C4-2B (cell line): ENCODE results near the gene CYTH1.

Experiments
- H3K27ac ChIP-seq: fragments of 450-650 bp; 2 replicates; pipeline ENCODE4 v1.5.1; 2017
- ZFX ChIP-seq: fragments of 450-650 bp; IDR thresholded peaks from 2 replicates; pipeline ENCODE4 v1.6.1; 2017
- TF ChIP-seq, protein P1 (sequence below): fragments of 450-650 bp; conservative IDR thresholded peaks from 2 replicates; pipeline ENCODE4 v1.5.1; 2017; ENCODE audit warnings: mild to moderate bottlenecking

CYTH1 gene

DNA sequence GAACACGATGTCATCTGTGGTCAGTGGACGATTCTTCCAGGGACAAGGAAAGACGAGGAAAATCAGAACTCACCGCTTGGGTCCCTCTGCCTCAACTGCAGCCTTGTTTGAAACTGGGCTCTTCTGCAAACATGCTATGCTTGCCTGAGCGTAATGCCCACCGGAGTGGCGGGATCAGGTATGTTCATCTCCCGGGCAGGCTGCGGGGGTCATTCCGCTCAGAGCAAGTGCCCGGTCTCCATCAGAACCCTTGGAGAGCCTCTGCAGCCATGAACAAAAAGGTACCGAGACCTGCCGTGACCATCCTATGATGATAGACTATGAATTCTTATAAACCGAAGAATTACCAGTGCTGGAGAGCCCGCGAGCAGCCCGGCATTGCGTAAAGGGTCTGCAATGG lies 140.4 kb downstream of the CYTH1 start:
- TF ChIP-seq, protein P1, sequence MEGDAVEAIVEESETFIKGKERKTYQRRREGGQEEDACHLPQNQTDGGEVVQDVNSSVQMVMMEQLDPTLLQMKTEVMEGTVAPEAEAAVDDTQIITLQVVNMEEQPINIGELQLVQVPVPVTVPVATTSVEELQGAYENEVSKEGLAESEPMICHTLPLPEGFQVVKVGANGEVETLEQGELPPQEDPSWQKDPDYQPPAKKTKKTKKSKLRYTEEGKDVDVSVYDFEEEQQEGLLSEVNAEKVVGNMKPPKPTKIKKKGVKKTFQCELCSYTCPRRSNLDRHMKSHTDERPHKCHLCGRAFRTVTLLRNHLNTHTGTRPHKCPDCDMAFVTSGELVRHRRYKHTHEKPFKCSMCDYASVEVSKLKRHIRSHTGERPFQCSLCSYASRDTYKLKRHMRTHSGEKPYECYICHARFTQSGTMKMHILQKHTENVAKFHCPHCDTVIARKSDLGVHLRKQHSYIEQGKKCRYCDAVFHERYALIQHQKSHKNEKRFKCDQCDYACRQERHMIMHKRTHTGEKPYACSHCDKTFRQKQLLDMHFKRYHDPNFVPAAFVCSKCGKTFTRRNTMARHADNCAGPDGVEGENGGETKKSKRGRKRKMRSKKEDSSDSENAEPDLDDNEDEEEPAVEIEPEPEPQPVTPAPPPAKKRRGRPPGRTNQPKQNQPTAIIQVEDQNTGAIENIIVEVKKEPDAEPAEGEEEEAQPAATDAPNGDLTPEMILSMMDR, result no peak
- no peak for TF ChIP-seq ZFX
- no peak overlapping the region for H3K27ac ChIP-seq

GRCh38 chr17:78641243-78641642 lies 140.8 kb downstream of the CYTH1 start:
- TF ChIP-seq, protein P1, result no peak
- no peak for TF ChIP-seq ZFX
- H3K27ac ChIP-seq, result no peak overlapping the region

DNA sequence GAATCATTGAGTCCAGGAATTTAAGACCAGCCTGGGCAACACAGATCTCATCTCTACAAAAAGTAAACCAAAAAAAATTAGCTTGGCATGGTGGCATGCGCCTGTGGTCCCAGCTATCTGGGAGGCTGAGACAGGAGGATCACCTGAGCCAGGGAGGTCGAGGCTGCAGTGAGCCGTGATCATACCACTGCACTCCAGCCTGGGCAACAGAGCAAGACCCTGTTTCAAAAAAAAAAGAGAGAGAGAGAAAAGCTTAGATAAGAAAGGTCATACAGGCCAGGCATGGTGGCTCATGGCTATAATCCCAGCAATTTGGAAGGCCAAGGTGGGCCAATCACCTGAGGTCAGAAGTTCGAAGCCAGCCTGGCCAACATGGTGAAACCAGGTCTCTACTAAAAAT lies 141.4 kb downstream of the CYTH1 start:
- TF ChIP-seq, protein P1, result no peak
- no peak for TF ChIP-seq ZFX
- H3K27ac ChIP-seq, result no peak overlapping the region

- H3K27ac ChIP-seq, result no peak overlapping the region
- TF ChIP-seq, protein P1, result no peak
- TF ChIP-seq ZFX, result no peak
These were observed 144.2 kb downstream of the CYTH1 start for GRCh38 chr17:78637643-78638420.

- no peak overlapping the region for H3K27ac ChIP-seq
- no peak for TF ChIP-seq ZFX
- TF ChIP-seq, protein P1, result no peak
These were observed 144.9 kb downstream of the CYTH1 start for GRCh38 chr17:78637146-78637545.

DNA sequence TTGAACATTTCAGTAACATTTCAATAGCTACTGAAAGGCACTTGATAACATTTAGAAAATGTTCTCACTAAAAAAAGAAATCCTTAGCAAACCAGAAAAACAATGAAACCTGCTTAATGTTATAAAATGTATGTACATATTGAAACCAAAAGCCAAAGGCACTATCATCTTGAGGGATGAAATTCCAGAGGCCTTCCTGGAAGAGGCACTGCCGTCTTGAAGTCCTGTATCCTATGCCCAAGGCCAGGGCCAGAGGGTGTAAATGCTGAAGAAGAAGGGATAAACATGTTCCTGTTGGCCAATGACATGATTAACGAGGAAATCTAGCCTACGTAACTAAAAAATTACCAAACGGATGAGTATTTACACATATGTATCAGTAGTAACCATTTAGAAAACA lies 147.9 kb downstream of the CYTH1 start:
- TF ChIP-seq, protein P1, result no peak
- TF ChIP-seq ZFX, result no peak
- no peak overlapping the region for H3K27ac ChIP-seq

GRCh38 chr17:78629436-78629995 lies 152.6 kb downstream of the CYTH1 start:
- H3K27ac ChIP-seq, result no peak overlapping the region
- no peak for TF ChIP-seq ZFX
- TF ChIP-seq, protein P1, result no peak
